A172 (cell line): ENCODE measurements around the gene GZMM. TPM values are rescaled to one million over a fixed set of nuclear protein-coding genes. Genes with fewer than 3 reads are reported as not detected.
A peak's percentile ranks its signal among the peaks of the same experiment; 100 is the strongest.

Experiments
- DNase-seq: peaks from one replicate; pipeline ENCODE4 v3.0.0-alpha.2; 2015; ENCODE audit warnings: low spot score
- total RNA-seq: library from RNA; depleted of rRNA; stranded (reverse); fragments of >200 nt; shearing (Covaris generic); gene quantifications from 2 replicates; pipeline ENCODE4 v1.2.3, GENCODE V29; 2014

The GZMM gene
- total RNA-seq, 1 experiment from 2014 or later, result not detected

DNA sequence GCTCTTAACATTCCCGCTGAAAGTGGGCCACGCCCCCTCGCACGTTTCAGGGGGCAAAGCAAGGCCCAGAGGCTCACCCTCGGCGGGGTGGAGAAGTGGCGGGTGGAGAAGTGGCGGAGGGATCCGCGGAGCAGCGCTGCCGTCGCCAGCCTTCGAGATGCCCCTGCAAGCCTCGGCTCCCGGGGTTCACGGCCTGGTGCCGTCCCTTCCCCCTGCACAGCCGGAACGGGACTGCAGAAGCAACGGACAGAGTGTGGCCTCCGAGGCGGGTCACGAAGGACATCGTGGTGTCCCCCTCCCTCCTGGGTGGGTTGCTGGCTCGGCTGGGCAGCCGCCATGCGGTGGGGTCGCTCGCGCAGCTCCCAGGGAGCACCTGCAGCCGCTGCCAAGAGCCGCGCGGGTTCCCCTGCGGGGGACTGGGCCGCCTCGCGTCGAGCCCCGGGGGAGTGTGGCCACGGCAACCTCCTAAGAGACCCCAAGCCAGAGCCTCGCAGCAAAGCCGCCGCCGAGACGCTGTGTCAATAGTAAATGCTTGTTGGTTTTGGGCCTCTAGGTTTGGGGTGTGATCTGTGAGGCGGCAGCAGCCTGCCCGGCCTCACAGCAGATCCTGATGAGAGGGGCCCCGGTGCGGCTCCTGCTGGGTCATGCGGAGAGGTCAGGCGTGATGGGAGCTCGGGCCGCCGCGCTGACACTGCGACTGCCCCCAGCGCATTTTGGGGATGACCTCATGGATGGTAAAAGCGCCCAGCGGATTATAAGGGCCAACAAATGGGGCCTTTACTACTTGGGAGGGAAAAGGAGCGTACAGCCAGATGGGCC lies 31.1 kb upstream of the GZMM start:
- DNase-seq, result no peak

DNA sequence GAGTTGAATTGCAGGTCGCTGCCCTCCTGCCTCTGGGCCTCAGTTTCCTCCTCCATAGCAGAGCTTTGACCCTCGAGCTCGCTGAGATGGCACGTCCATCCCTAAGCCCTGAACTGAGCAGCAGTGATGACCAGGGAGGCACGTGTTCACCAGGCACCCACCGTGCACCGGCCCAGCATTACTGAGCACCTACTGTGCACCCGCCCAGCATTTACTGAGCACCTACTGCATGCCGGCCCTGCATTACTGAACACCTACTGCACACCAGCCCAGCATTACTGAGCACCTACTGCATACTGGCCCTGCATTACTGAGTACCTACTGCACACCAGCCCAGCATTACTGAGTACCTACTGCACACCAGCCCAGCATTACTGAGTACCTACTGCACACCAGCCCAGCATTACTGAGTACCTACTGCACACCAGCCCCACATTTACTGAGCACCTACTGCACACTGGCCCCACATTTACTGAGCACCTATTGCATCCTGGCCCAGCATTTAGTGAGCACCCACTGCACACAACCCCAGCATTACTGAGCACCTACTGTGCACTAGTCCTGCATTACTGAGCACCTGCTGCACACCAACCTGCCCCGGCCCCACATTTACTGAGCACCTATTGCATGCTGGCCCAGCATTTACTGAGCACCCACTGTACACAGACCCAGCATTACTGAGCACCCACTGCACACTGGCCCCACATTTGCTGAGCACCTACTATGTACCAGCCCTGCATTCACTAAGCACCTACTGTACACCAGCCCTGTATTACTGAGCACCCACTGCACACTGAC lies 30.3 kb upstream of the GZMM start:
- DNase-seq, result no peak

DNA sequence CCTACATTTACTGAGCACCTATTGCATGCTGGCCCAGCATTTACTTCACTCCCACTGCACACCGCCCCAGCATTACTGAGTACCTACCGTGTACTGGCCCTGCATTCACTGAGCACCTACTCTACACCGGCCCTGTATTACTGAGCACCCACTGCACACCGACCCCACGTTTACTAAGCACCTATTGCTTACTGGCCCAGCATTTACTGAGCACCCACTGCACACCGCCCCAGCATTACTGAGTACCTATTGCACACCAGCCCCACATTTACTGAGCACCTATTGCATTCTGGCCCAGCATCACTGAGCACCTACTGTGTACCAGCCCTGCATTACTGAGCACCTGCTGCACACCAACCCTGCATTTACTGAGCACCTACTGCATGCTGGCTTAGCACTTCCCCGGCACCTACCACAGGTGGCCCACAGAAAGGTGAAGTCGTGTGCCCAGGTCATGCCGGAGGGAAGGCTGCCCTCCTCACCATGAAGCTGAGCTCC lies 29.6 kb upstream of the GZMM start:
- no peak for DNase-seq

DNA sequence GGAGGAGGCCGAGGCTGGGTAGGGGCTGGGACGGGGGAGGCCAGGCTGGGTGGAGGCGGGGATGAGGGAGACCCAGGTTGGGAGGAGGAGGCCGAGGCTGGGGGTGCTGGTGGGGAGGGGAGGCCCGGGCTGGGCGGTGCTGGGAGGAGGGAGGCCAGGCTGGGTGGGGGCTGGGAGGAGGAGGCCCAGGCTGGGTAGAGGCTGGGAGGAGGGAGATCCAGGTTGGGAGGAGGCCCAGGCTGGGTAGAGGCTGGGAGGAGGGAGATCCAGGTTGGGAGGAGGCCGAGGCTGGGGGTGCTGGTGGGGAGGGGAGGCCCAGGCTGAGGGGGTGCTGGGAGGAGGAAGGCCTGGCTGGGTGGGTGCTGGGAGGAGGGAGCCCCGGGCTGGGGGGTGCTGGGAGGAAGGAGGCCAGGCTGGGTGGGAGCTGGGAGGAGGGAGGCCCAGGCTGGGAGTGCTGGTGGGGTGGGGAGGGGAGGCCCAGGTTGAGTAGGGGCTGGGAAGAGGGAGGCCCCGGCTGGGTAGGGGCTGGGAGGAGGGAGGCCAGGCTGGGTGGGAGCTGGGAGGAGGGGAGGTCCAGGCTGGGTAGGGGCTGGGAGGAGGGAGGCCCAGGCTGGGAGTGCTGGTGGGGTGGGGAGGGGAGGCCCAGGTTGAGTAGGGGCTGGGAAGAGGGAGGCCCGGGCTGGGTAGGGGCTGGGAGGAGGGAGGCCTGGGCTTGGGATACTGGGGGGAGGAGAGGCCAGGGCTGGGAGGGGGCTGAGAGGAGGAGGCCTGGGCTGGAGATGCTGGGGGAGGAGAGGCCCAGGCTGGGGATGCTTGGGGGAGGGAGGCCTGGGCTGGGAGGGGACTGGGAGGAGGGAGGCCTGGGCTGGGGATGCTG lies 25.9 kb upstream of the GZMM start:
- DNase-seq, result no peak

DNA sequence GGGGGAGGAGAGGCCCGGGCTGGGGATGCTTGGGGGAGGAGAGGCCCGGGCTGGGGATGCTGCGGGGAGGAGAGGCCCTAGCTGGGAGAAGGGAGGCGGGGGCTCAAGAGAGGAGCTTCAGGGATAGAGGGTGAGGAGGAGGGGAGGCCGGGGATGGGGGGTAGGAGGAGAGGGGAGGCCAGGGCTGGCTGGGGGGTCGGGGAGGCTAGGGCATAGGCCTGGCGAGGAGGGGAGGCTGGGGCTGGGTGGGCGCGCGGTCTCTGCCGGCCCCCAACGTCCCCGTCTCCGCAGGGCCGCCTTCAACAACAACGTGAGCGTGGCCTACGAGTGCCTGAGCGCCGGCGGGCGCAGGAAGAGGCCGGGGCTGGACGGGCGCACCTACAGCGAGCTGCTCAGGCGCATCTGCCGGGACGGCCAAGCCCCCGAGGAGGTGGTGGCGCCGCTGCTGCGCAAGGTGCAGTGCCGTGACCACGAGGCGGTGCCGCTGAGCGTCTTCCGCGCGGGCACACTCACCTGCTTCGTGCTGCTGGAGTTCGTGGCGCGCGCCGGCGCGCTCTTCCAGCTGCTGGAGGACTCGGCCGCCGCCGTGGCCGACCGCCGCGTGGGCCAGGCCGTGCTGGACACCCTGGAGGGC lies 25.1 kb upstream of the GZMM start:
- no peak for DNase-seq

DNA sequence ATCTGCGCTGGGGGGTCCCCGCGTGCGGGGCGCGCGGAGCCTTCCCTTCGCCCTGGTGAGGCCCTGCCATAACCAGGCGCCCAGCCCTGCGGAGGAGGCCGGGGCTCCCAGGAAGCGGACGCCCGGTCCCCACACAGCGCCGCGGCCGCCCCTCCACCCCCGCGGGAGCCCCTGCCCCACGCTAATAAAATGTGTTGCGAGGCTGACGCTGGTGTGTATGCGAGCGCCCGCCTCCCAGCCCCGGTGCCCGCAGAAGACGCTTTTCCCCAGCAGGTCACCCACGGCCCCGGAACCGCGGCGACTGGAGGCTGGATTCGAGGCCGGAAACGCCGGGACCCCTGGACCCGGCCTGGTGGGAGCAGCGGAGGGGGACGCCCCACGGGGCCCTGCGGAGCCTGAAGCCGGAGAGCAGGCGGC lies 24.4 kb upstream of the GZMM start:
- no peak for DNase-seq

DNA sequence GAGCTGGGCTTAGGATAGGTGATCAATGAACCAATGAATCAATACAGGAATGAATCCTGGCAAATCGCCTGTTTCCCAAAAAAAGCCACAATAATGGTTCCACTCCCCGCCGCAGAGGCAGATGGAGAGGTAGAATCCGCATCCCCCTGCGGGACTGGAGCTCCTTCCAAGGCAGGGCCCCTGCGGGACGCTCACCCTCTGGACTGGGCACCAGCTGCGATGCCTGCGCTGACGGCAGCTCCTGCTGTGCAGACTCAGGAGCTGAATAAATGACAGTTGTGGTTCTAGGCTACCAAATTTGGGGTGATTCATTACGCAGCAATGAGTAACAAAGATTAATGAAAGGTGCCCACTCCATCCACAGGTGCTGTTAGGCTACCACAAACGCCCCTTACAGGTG lies 21.1 kb upstream of the GZMM start:
- DNase-seq, result no peak

DNA sequence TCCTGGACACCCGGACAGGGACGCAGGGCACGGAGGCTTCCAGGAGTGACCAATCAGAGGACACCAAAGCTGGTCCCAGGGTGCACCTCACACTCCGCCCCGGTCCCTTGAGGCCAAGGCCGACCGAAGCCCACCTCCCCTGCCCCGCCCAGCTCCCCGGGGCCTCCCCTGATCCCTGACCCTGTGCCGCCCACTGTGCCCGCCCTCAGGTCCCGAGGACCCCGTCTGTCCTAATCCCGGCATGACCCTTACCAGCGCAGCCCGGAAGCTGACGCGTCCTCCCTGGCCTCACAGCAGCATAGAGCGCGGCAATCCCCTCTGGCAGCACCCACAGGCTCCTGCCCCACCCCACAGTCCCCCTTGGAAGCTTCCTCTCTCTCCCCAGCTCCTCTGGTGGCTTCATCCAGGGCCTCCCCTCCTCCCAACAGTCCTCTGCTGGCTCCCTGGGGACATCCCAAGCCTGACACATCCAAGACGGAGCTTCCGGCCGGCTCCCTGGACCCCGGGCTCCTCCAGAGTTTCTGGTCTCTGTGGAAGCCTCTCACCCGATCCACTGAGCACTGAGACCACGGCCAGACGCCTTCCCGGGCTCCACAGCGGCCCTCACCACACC lies 19.7 kb upstream of the GZMM start:
- DNase-seq, result peak; percentile 62

DNA sequence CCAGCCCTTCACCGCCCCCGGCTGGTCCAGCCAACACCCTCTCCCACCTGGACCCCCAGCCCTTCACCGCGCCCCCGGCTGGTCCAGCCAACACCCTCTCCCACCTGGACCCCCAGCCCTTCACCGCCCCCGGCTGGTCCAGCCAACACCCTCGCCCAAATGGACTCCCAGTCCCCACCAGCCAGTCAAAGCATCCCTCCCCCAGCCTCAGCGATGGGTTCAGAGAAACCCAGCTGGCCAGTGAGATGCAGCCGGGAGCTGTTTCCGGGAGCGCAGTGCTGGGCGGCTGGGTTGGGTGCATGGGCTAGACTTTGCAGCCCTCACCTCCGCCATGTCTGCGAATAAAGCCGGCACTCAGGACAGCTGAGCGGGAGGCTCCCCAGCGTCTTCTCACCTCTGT lies 18.8 kb upstream of the GZMM start:
- DNase-seq, result no peak

DNA sequence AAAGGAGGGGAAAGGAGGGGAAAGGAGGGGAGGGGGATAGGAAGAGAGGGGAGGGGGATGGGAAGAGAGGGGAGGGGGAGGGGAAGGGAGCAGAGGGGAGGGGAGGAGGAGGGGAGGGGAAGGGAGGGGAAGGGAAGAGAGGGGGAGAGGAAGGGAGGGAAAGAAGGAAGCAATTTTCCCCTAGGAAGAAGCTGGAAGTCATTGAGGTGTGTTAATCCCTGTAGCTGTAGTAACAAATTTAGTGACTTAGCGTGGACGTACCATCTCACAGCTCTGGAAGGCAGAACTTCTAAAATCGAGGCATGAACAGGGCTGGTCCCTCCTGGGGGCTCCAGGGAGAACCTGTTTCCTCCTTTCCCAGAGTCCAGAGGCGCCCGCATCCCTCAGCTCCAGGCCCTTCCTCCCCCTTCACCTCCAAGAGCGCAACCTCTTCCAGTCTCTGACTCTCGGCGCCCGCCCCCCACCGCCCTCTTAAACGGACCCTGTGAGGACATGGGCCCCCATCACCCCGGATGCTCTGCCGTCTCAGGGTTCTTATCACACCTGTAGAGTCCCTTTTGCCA lies 17.9 kb upstream of the GZMM start:
- DNase-seq, result no peak

DNA sequence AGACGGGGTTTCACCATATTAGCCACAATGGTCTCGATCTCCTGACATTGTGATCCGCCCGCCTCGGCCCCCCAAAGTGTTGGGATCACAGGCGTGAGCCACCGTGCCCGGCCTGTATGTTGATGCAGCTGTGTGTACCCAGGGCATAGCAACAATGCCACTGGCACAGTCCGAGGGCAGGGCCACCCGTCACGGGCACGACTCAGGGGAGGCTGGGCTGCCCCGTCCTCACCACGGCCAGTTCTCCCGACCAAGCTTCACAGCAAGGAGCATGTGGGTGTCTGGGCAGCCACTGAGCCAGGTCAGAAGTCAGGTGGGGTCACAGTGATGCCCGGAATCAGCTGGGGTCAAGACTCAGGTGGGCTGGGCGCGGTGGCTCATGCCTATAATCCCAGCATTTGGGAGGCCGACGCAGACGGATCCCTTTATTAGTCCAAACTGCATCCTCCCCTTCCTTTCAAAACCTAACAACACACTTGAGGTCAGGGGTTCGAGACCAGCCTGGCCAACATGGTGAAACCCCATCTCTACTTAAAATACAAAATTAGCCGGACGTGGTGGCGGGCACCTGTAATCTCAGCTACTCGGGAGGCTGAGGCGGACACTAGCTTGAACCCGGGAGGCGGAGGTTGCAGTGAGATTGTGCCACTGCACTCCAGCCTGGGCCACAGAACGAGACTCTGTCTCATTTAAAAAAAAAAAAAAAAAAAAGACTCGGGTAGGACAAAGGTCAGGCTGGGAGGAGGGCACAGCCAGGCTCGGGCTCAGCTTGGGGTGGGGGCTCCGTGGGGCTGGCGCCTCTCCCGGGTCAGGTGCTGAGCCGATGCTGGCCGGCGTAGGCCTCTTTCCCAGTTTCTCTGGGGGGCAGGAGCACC lies 13.5 kb upstream of the GZMM start:
- no peak for DNase-seq

DNA sequence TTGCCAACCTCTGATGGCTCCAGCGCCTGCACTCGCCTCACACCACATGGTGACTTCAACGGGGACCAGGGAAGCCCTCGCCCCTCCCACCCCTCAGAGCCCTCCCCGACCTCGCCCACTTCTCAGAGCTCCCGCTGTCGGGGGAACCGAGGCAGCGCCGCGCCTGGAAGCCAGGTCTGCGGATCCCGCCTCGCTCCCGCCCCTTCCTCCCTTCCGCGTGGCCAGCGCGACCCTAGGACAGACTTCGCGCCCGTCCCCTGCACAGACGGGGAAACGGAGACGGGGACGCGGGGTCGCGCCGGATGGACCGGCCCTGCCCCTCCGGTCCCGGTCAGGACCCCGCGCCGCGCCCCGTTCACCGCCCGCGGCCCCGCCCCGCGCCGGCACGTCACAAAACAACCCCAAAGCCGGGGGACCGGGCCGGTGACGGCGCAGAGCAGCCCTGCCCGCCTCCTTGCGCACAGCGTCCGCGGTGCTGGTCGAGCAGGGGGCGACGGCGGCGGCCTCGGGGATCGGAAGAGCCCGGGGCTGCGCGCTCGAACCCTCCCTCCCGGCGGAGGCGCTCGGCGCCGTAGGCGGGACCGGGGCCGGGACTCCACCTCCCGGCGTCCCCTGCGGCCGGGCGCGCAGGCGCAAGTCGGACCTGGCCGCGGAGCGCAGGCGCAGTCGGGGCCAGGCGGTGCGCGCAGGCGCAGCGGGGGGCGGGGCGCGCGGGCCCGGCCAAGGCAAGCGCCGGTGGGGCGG lies 12.7 kb upstream of the GZMM start:
- DNase-seq, result peak; percentile 73

DNA sequence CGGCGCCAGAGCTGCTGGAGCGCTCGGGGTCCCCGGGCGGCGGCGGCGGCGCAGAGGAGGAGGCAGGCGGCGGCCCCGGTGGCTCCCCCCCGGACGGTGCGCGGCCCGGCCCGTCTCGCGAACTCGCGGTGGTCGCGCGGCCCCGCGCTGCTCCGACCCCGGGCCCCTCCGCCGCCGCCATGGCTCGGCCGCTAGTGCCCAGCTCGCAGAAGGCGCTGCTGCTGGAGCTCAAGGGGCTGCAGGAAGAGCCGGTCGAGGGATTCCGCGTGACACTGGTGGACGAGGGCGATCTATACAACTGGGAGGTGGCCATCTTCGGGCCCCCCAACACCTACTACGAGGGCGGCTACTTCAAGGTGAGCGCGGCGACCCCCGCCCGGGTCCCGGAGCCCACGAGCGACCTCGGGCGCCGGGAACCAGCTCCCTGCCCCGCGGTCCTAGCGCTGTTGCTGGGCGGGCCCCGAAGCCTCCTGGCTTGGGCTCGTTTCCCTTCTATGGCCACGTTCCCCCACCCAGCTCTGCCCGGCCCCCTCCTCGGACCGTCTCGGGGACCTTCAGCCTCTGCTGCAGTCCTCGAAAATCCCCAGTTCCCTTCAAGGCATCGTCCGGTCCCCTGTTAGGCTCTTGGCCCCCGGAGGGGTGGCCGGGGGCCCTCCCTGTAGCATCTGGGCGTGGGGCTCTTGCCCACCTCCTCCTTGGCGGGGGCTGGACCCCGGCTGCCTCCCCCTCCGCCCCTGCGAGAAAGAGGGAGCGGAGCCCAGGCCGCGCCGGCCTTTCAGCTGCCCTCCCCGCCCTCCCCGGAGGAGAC lies 11.9 kb upstream of the GZMM start, which contains the start of gene CDC34:
Gene CDC34, plus strand, starts transcription at position 8 of the 808 bp plus-strand sequence. Its CDS starts 172 bp downstream, at position 180.
- DNase-seq, result no peak

DNA sequence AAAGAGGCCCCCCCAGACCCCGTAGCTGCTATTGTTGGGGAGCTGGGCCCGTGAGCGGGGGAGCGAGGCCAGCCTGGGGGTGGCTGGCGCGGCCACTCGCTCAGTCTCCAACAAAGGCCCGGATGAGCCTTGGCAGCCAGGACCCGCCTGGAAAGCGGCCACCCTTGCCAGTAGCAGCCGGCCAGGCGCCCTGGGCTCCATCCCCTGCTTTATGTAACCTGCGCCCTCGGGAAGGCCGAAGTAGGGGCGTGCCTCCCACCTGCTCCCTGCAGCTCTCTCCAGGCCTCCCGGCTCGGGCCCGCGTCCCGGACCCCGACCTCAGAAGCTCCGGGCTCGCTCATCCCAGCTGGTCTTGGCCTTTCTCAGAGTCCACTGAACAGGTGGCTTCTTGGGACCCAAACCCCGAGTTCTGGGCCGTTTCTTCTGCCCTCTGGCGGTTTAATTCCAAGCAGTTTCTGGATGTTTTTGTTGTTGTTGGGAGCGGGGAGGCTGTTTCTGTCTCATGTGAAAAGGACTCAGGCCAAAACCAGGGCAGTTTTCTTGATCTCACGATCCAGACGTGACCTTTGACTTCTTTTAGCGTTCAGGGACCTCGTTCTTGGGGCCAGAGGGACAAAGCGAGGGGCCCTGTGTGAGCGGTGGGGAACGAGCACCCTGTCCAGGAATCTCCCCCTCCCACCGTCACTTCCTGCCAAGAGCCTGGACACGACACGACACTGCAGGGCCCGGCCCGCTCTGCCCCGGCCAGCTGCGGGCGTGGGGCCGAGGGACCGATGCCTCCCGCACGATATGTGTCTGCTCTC lies 11.1 kb upstream of the GZMM start:
- peak; percentile 71 for DNase-seq

DNA sequence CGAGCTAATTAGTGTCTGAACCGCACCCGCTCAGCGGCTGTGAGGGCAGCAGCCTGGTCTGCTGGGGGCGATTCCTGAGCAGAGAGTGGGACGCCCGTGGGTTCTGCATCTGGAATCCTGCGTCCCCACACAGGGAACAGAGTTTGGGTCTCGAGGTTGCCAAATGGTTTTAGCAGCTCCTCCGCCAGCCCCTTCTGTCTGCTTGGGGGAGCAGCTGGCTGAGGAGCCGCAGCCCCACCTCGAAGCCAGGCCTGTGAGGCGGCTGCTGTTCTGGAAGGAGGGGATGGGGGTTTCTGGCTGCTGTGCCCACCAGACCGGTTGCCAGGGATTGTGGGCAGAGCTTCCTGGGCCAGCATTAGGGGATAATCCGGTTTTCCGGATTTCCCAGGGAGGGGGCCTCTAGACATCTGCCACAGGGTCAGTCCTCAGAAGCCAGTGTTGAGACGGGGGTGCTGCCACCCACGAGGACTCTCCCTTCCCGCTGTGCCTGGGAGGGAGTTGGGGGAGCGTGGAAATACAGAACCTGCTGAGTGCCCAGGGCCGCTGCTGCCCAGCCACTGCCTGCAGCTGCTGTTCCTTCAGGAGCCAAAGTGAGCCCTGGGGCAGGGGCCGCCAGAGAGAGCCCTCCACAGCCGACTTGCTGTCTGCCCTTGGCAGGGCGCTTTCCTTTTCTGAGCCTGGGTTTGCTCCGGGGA lies 10.3 kb upstream of the GZMM start:
- DNase-seq, result no peak

DNA sequence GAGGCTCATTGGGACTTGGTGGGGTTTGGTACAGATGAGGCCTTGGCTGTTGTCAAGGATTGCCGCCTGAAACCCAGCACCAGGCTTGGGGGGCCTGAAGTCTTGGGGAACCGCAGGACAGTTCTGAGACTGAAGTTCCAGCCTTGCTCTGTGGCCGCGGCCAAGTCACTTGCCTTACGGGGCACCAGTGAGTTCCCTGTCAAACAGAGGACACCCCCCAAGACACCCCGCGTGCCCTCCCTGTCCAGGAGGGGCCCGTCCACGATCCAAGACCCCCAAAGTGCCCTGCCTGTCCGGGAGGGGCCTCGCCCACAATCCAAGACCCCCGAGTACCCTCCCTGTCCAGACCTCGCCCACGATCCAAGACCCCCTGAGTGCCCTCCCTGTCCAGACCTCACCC lies 9.8 kb upstream of the GZMM start:
- no peak for DNase-seq
